Stimulated activated CD8-positive, alpha-beta memory T cell treated with anti-CD3 and anti-CD28 coated beads, Interleukin-7, amount 100 ng/mL, for 1 hour (primary cell): ENCODE data around the gene ASTL.

Experiments used
- DNase-seq, 2 donors: peaks; one replicate each; pipeline ENCODE4 v3.0.0-alpha.2; 2020; ENCODE audit warnings: low read depth in 2 of 2

The ASTL gene

DNA sequence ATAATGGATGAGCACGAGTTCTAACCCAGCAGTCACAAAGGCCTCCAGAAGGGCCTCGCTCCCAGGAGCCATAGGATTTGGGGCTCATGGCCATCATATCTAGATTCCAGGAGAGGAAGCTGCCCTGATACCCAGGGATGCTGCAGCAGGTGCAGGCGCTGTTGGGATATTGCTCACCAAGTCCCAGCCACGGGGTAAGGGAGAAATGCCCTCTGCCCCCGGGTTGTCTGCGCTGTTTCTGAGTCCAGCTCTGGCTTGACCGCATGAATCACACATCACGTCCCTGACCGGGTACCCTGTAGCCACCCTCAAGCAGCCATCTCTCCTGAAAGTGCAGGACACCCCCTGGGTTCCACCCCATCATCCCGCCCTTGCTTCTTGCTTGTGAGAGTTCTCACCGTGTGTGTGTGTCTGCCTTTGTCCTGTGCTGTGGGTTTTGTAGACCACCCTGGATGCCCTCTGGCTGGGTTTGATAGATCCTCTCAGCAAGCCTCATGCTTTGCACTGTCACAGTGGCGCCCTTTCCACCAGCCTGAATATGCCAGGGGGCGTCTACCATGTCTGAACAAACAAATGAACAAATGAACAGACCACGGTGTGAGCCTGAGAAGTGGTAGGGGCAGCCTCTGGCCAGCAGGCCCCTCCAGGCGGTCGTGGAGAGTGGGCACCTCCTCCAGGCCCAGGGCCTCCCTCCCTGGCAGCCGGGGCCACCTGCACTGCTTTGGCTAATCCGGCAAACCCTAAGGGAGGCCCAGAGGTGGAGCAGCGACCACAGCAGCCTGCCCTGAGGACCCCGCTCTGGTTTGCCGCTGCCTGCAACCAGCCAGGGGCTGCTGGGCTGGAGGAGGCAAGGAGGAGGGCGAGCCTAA lies 54.1 kb downstream of the ASTL start:
- no peak for DNase-seq

DNA sequence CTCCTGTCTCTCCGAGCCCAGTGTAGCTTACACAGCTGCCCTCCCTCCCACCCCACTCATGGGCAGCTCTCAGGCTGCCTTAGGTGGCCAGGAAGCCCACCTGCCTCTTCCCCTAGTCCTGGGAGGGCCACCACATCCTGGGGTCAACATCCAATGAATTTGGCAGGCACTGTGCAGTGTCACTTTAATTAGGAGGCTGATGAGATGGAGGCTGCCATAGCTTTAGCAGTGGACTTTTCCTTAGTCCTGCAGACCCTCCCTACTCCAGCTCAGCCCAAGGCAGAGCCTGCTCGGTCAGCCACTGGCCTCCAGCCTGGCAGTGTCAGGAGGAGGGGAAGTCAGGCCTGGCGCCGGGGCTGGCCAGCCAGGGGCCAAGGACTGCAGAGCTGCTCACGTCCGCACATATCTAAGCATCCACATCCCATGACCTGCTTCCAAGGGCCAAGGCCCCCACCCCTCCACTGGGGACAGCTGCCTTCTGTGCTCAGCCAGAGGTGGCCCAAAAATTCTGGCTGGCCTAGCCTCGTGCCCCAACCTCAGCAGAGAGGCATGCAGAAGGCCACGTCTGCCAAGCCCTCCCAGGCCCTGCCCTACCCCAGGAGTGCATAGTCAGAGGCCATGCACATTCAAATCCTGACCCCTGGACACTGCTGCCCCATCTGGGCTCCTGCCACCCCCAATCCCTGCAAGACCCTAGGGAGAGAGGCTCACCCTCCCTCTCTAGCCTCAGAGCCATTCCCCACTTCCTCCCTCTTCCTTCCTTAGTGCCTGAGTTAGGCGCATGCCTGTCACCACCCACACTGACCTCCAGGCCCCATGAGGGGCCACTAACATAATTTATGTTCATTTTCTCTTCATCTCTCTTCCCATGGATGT lies 55.0 kb downstream of the ASTL start:
- DNase-seq = no peak

DNA sequence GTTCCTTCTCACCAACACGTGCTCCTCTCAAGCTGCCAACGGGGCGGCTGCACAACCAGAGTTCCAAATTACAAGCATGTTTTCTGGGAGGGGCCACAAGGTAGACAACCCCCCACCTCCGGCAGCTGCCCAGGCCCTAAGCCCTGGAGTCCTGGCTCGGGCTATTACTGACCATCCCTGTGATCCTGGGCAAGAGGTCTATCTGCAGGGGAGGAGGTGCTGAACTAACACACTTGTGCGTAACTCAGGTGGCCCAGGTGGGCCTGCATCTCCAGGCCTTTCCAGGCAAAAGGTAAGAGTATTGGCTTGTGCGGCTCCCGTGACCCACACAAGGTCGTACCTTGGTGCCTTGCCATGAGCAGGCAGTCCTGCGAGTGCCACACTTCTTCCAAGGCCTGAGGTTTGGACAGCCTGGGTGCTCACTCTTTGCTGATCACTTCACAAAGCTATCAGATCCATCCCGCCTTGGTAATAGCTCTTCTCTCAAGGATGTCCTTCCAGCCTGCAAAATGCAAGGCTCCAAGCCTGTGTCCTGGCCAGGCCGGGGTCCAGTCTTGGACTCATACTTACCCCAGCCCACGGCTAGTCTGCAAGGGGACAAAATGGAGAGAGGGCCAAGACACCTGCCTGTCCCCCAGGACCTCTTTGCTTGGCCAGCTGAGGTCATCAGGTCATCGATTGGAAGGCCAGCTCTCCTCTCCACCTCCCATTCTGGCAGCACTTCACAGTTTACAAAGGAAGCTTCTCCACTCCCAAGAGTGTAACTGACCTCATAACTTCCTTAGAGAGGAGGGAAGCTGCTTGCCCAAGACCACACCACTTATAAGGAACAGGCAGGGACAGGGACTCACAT lies 55.9 kb downstream of the ASTL start:
- DNase-seq = no peak

DNA sequence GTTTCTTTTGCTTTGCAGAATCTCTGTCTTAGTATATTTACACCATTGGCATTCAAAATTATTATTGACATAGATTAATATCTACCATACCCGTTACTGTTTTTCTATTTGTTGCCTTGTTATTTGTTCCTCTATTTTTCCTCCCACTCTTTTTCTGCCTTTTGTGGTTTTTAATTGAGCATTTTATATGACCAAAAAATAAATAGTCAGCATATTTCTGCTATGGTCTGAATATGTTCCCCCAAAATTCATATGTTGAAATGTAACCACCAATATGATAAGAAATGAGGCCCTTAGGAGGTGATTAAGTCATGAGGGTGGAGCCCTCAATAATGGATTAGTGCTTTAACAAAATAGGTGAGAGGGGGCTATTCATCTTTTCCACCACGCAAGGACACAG lies 57.3 kb downstream of the ASTL start:
- DNase-seq = no peak

DNA sequence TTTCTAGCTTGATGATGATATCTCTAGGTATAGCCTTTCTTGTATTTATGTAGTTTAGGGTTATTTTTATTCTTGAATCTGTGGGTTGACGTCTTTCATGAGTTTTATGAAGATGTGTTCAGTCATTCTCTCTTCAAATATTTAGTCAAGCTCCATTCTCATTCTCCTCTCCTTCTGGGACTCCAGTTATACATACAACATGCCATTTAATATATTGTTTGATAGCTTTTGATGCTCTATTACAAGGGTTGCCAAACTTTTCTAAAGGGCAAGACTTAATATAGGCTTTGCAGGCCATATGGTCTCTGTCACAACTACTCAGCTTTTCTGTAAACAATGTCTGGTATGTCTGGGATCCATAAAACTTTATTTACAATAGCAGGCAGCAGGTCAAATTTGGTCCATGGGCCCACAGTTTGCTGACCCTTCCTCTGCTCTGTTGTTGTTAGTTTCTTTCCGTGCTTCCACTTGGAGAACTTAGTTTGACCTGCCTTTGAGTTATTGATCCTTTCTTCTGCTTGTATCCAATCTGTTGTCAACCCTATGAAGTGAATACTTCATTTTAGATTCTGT lies 63.0 kb downstream of the ASTL start:
- no peak for DNase-seq

DNA sequence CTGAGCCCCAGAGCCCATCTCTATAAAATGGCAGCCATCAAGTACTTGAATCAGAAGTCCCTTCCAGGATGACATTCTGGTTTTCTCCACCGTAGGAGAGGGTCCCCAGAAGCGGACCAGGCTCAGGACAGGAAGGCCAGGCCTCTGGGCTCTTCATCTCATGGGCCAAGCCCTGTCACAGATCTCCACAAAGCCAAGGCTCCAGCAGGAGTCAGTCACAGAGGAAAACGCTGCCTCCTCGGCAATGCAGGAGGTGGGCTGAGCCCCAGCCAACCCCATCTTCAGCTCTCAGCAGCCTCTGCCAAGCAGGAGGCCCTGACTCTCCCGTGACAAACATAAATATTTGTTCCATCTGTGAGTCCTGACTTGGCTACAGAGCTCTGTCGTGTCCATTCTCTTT lies 64.1 kb downstream of the ASTL start:
- no peak for DNase-seq

DNA sequence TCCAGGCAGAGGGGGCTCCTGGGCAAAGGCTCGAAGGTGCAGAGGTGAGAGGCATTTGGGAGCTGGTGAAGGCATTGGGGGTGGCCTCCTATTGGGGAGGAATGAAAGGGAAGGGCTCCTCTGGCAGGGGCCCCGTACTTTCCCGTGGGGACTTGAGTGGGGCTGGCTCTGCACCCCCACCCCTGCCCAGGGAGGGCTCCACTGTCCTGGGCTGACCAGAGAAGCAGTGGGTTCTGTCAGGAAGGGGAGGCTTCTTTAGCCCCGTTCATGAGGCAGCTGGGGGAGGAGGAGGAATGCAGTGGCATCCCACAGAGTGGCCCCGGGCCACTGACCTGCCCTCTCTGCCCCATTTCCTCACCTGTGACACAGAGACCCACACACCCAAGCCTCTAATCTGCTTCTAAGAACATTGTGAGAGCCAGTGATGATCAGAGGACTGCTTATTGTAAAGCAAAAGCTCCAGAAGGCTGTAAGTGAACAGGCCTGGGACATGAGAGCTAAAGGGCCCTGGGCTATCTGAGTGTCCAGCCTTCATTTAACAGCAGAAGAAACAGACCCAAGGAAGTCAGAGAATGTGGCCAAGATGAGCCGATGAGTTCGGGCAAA lies 65.0 kb downstream of the ASTL start:
- no peak for DNase-seq
